GM11168 (cell line): ENCODE data around the gene MRI1.
"Not testable (repeated sequence)": the region's sequence is repeated elsewhere in the genome, so short reads cannot be mapped to it uniquely, and the experiment has no call there.

Experiments used
- in situ Hi-C: fragments of 300-500 bp; cut with MboI; formaldehyde crosslinking; loops from one replicate; pipeline ENCODE4 v1.12.0; 2022; ENCODE audit warnings: low sequenced_read_pairs; ENCODE audit not compliant: unreplicated experiment

The MRI1 gene

GRCh38 chr19:13764101-13764807 is at the start of gene MRI1:
Gene MRI1 (plus strand): TSS chr19:13764522. CDS start chr19:13764589, 67 bp downstream.
- in situ Hi-C loops: no loop called here

- in situ Hi-C loops: loop anchor here (10.0 kb wide), 1 partner anchor 112 kb away; no protein-coding TSS in a partner anchor
Observed at GRCh38 chr19:13717194-13717643, 47.1 kb upstream of the MRI1 start.

- in situ Hi-C loops: loop anchor here (10.0 kb wide), 1 partner anchor 114 kb away; no protein-coding TSS in a partner anchor
Observed at GRCh38 chr19:13718733-13719132, 45.6 kb upstream of the MRI1 start.

- in situ Hi-C loops: no loop called here
Observed at GRCh38 chr19:13722146-13722545, 42.2 kb upstream of the MRI1 start.

GRCh38 chr19:13723206-13723605 is 41.1 kb upstream of the MRI1 start:
- in situ Hi-C loops: no loop called here

- in situ Hi-C loops: no loop called here
Observed at GRCh38 chr19:13726323-13726722, 38.0 kb upstream of the MRI1 start.

GRCh38 chr19:13727798-13728197 is 36.5 kb upstream of the MRI1 start:
- in situ Hi-C loops: no loop called here

- in situ Hi-C loops: no loop called here
Observed at GRCh38 chr19:13729859-13730258, 34.5 kb upstream of the MRI1 start.

GRCh38 chr19:13731147-13731964 is 33.0 kb upstream of the MRI1 start:
- in situ Hi-C loops: no loop called here

- in situ Hi-C loops: no loop called here
Observed at GRCh38 chr19:13732337-13732736, 32.0 kb upstream of the MRI1 start.

GRCh38 chr19:13734751-13735150 is 29.6 kb upstream of the MRI1 start:
- in situ Hi-C loops: no loop called here

- in situ Hi-C loops: no loop called here
Observed at GRCh38 chr19:13738073-13738472, 26.2 kb upstream of the MRI1 start.

GRCh38 chr19:13741893-13742292 is 22.4 kb upstream of the MRI1 start:
- in situ Hi-C loops: no loop called here

GRCh38 chr19:13742756-13743155 is 21.6 kb upstream of the MRI1 start:
- in situ Hi-C loops: no loop called here

- in situ Hi-C loops: no loop called here
Observed at GRCh38 chr19:13744174-13744573, 20.1 kb upstream of the MRI1 start.

- in situ Hi-C loops: no loop called here
Observed at GRCh38 chr19:13747098-13747453, 17.2 kb upstream of the MRI1 start.

- in situ Hi-C loops: no loop called here
Observed at GRCh38 chr19:13748169-13748828, 16.0 kb upstream of the MRI1 start.

- in situ Hi-C loops: no loop called here
Observed at GRCh38 chr19:13751436-13751835, 12.9 kb upstream of the MRI1 start.

GRCh38 chr19:13753622-13754021 is 10.7 kb upstream of the MRI1 start:
- in situ Hi-C loops: not testable (repeated sequence)

GRCh38 chr19:13756210-13756609 is 8.1 kb upstream of the MRI1 start:
- in situ Hi-C loops: no loop called here
